Lower leg skin (tissue), 4 donors: ENCODE results near the gene APOA1. TPM values are rescaled to one million over a fixed set of nuclear protein-coding genes. Genes with fewer than 3 reads are reported as not detected.

Source experiments
- DNase-seq, 2 donors: peaks; one replicate each; pipeline ENCODE4 v3.0.0-alpha.2; 2019; ENCODE audit warnings: low spot score in 2 of 2
- H3K4me3 ChIP-seq: fragments of 200-600 bp; sonication (generic); 2 replicates; pipeline ENCODE4 v1.5.1; 2017; ENCODE audit warnings: mild to moderate bottlenecking, low read depth; ENCODE audit not compliant: poor library complexity, severe bottlenecking
- POLR2A ChIP-seq, 2 donors: fragments of 450-650 bp; IDR thresholded peaks; one replicate each; pipeline ENCODE4 v1.6.1; 2016 to 2017; ENCODE audit warnings: antibody characterized with exemption in 2 of 2, mild to moderate bottlenecking in 1 of 2, moderate library complexity in 1 of 2
- WGBS, 2 donors: methylation state at CpG; one replicate each; pipeline ENCODE4 v1.1.5; 2018; 5-methylcytosine and 5-hydroxymethylcytosine counted together
- intact Hi-C: fragments of 100-400 bp; cut with DNase I; formaldehyde crosslinking; loops from one replicate; pipeline ENCODE4 v1.15.0; 2023; ENCODE audit warnings: low total_unique reads
- total RNA-seq, 4 donors: library from RNA; depleted of rRNA; stranded (reverse); fragments of >200 nt; gene quantifications; one replicate each; pipeline ENCODE4 v1.1.0, GENCODE V29; 2016
- TF ChIP-seq, protein P1 (sequence below), 3 donors: fragments of 450-650 bp; IDR thresholded peaks; one replicate each; pipeline ENCODE4 v1.5.1; 2016; ENCODE audit warnings: antibody characterized with exemption in 3 of 3, mild to moderate bottlenecking in 3 of 3, moderate library complexity in 2 of 3

Gene APOA1
- total RNA-seq, 4 donors from 2014 or later = 1.6 to 1.7 TPM; not detected in 2

DNA sequence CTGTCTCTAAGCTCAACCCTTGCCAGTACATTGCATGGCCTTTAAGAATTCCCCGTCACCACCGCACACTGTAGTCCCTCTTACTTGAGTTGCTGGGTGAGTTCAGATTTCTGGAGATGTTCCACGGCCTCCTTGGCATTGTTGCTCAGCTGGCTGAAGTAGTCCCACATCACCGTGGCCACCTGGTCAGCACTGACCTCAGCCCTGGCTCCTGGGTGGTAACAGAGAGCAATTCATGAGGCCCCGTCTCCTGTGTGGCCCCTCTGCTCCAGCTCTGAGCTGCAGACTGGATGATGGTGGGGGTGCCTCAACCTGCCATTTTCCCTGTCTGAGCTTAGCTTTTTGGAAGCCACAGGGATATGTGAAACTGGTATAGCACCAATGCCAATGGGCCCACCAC is 14.8 kb downstream of the APOA1 start:
- TF ChIP-seq, protein P1, sequence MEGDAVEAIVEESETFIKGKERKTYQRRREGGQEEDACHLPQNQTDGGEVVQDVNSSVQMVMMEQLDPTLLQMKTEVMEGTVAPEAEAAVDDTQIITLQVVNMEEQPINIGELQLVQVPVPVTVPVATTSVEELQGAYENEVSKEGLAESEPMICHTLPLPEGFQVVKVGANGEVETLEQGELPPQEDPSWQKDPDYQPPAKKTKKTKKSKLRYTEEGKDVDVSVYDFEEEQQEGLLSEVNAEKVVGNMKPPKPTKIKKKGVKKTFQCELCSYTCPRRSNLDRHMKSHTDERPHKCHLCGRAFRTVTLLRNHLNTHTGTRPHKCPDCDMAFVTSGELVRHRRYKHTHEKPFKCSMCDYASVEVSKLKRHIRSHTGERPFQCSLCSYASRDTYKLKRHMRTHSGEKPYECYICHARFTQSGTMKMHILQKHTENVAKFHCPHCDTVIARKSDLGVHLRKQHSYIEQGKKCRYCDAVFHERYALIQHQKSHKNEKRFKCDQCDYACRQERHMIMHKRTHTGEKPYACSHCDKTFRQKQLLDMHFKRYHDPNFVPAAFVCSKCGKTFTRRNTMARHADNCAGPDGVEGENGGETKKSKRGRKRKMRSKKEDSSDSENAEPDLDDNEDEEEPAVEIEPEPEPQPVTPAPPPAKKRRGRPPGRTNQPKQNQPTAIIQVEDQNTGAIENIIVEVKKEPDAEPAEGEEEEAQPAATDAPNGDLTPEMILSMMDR (IDR thresholded peaks at IDR 0.05) = no peak
- TF ChIP-seq POLR2A (IDR thresholded peaks at IDR 0.05) = no peak
- 73 to 76% methylated on average over 4 to 5 of the region's 5 CpGs for WGBS, 2 donors

GRCh38 chr11:116821050-116821918 is 16.1 kb downstream of the APOA1 start:
- H3K4me3 ChIP-seq = no peak overlapping the region
- 94 to 95% methylated on average over 48 to 51 of the region's 51 CpGs for WGBS, 2 donors
- no peak for TF ChIP-seq POLR2A (IDR thresholded peaks at IDR 0.05)
- TF ChIP-seq, protein P1 (IDR thresholded peaks at IDR 0.05) = no peak
- intact Hi-C loops = no loop called here
- DNase-seq = no peak

More for the DNA sequence above, 14.8 kb downstream of the APOA1 start:
- no peak overlapping the region for H3K4me3 ChIP-seq
- DNase-seq = no peak
- intact Hi-C loops = no loop called here

GRCh38 chr11:116819049-116819448 is 18.4 kb downstream of the APOA1 start:
- WGBS, 2 donors = 82 to 88% methylated on average over 9 of the region's 9 CpGs
- no peak overlapping the region for H3K4me3 ChIP-seq
- TF ChIP-seq, protein P1 (IDR thresholded peaks at IDR 0.05) = no peak
- TF ChIP-seq POLR2A (IDR thresholded peaks at IDR 0.05) = no peak
- intact Hi-C loops = no loop called here
- no peak for DNase-seq

DNA sequence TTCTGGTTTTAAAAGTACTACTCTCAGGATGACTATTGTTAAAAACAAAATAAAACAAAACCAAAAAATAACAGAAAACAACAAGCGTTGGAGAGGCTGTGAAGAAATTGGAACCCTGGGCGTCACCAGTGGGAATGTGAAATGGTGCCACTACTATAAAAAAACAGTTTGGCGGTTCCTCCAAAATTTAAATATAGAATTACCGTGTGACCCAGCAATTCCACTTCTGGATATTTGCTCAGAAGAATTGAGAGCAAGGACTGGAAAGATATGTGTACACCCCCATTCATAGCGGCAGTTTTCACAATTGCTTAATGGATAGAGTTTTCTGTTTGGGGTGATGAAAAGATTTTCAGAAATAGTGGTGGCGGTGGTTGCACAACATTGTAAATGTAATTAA is 22.9 kb downstream of the APOA1 start:
- no peak for DNase-seq
- H3K4me3 ChIP-seq = no peak overlapping the region
- intact Hi-C loops = no loop called here
- TF ChIP-seq POLR2A (IDR thresholded peaks at IDR 0.05) = no peak
- TF ChIP-seq, protein P1 (IDR thresholded peaks at IDR 0.05) = no peak
- WGBS, 2 donors = 75 to 82% methylated on average over 6 of the region's 6 CpGs

- no peak overlapping the region for H3K4me3 ChIP-seq
- no peak for DNase-seq
- intact Hi-C loops = no loop called here
- TF ChIP-seq POLR2A (IDR thresholded peaks at IDR 0.05) = no peak
- TF ChIP-seq, protein P1 (IDR thresholded peaks at IDR 0.05) = no peak
- WGBS, 2 donors = 60 to 83% methylated on average over 5 of the region's 5 CpGs
Measured at GRCh38 chr11:116813781-116814471, 23.5 kb downstream of the APOA1 start.
